KBM-7 (cell line): ENCODE results near the gene ANKRD1.
"Not testable (repeated sequence)": the region's sequence is repeated elsewhere in the genome, so short reads cannot be mapped to it uniquely, and the experiment has no call there.

Source experiments
- DNase-seq: peaks from one replicate; pipeline ENCODE4 v3.0.0-alpha.2; 2015
- in situ Hi-C: fragments of 300-500 bp; cut with MboI; formaldehyde crosslinking; loops from 2 replicates; pipeline ENCODE4 v1.14.3; 2020; ENCODE audit warnings: low sequenced_read_pairs, low pct_unique_long_range_greater_than_20kb, mixed read lengths

Gene ANKRD1

GRCh38 chr10:90914992-90915765 is 5.7 kb downstream of the ANKRD1 start:
- DNase-seq = no peak
- in situ Hi-C loops = no loop called here

GRCh38 chr10:90913774-90914420 is 7.0 kb downstream of the ANKRD1 start:
- in situ Hi-C loops = no loop called here
- DNase-seq = no peak

- no peak for DNase-seq
- in situ Hi-C loops = no loop called here
Observed at GRCh38 chr10:90912854-90913479, 7.9 kb downstream of the ANKRD1 start.

GRCh38 chr10:90912174-90912573 is 8.7 kb downstream of the ANKRD1 start:
- in situ Hi-C loops = no loop called here

GRCh38 chr10:90911133-90912051 is 9.5 kb downstream of the ANKRD1 start:
- in situ Hi-C loops = no loop called here
- peak; percentile 76 for DNase-seq

More at GRCh38 chr10:90912174-90912573, 8.7 kb downstream of the ANKRD1 start:
- no peak for DNase-seq

GRCh38 chr10:90906596-90906995 is 14.3 kb downstream of the ANKRD1 start:
- DNase-seq = no peak
- in situ Hi-C loops = no loop called here

- no peak for DNase-seq
- in situ Hi-C loops = no loop called here
Observed at GRCh38 chr10:90905925-90906324, 15.0 kb downstream of the ANKRD1 start.

GRCh38 chr10:90896916-90897315 is 24.0 kb downstream of the ANKRD1 start:
- DNase-seq, in situ Hi-C loops: not testable (repeated sequence)

GRCh38 chr10:90893190-90893589 is 27.7 kb downstream of the ANKRD1 start:
- DNase-seq = no peak
- in situ Hi-C loops = no loop called here

GRCh38 chr10:90890347-90890746 is 30.5 kb downstream of the ANKRD1 start:
- in situ Hi-C loops = no loop called here
- no peak for DNase-seq

GRCh38 chr10:90889636-90890035 is 31.3 kb downstream of the ANKRD1 start:
- DNase-seq = no peak
- in situ Hi-C loops = no loop called here

GRCh38 chr10:90888387-90888786 is 32.5 kb downstream of the ANKRD1 start:
- in situ Hi-C loops = no loop called here
- DNase-seq = no peak

- no peak for DNase-seq
- in situ Hi-C loops = no loop called here
Observed at GRCh38 chr10:90887555-90887954, 33.3 kb downstream of the ANKRD1 start.

GRCh38 chr10:90885176-90885575 is 35.7 kb downstream of the ANKRD1 start:
- no peak for DNase-seq
- in situ Hi-C loops = no loop called here

GRCh38 chr10:90884431-90884830 is 36.5 kb downstream of the ANKRD1 start:
- in situ Hi-C loops = no loop called here

GRCh38 chr10:90880059-90880719 is 40.7 kb downstream of the ANKRD1 start:
- in situ Hi-C loops = not testable (repeated sequence)
- peak; percentile 70 for DNase-seq

More at GRCh38 chr10:90884431-90884830, 36.5 kb downstream of the ANKRD1 start:
- DNase-seq = no peak

- DNase-seq = no peak
- in situ Hi-C loops = no loop called here
Observed at GRCh38 chr10:90879062-90879461, 41.8 kb downstream of the ANKRD1 start.

GRCh38 chr10:90872648-90873020 is 48.3 kb downstream of the ANKRD1 start:
- DNase-seq = no peak
- in situ Hi-C loops = loop anchor here (25.0 kb wide), 1 partner anchor 1085 kb away; no protein-coding TSS in a partner anchor
